Smooth muscle cell (in vitro differentiated cells): ENCODE measurements around the gene C9orf72. TPM values are rescaled to one million over a fixed set of nuclear protein-coding genes. Genes with fewer than 3 reads are reported as not detected.
"Not testable (repeated sequence)": the region's sequence is repeated elsewhere in the genome, so short reads cannot be mapped to it uniquely, and the experiment has no call there.

Source experiments
- DNase-seq: peaks from one replicate; lab custom pipeline; 2025; ENCODE audit not compliant: unreplicated experiment; lab: John Stamatoyannopoulos, UW
- H2AFZ ChIP-seq: fragments of 200-600 bp; sonication (generic); 2 replicates; pipeline ENCODE4 v1.6.0; 2016; ENCODE audit warnings: antibody characterized with exemption, low read depth, mild to moderate bottlenecking
- H3F3A ChIP-seq: fragments of 200-600 bp; sonication (generic); 2 replicates; pipeline ENCODE4 v1.6.0; 2017; ENCODE audit warnings: antibody characterized with exemption, low read depth
- H3K27ac ChIP-seq: fragments of 200-600 bp; sonication (generic); 2 replicates; pipeline ENCODE4 v1.5.1; 2016; ENCODE audit warnings: low read depth, mild to moderate bottlenecking
- H3K27me3 ChIP-seq: fragments of 200-600 bp; sonication (generic); 2 replicates; pipeline ENCODE4 v1.6.1; 2016; ENCODE audit warnings: low read depth, mild to moderate bottlenecking
- H3K36me3 ChIP-seq: fragments of 200-600 bp; sonication (generic); 2 replicates; pipeline ENCODE4 v1.5.1; 2016; ENCODE audit warnings: low read depth
- H3K4me1 ChIP-seq: fragments of 200-600 bp; sonication (generic); 2 replicates; pipeline ENCODE4 v1.5.1; 2016; ENCODE audit warnings: low read depth
- H3K4me2 ChIP-seq: fragments of 200-600 bp; sonication (generic); 2 replicates; pipeline ENCODE4 v1.6.0; 2016; ENCODE audit warnings: mild to moderate bottlenecking
- H3K4me3 ChIP-seq: fragments of 200-600 bp; sonication (generic); 2 replicates; pipeline ENCODE4 v1.5.1; 2016; ENCODE audit warnings: mild to moderate bottlenecking
- H3K79me2 ChIP-seq: fragments of 200-600 bp; sonication (generic); 2 replicates; pipeline ENCODE4 v1.6.0; 2016; ENCODE audit warnings: low read depth, mild to moderate bottlenecking
- H3K9ac ChIP-seq: fragments of 200-600 bp; sonication (generic); 2 replicates; pipeline ENCODE4 v1.6.0; 2016; ENCODE audit warnings: low read depth
- H3K9me3 ChIP-seq: fragments of 200-600 bp; sonication (generic); replicated peaks from 2 replicates; pipeline ENCODE4 v1.5.1; 2016; ENCODE audit warnings: low read depth
- H4K20me1 ChIP-seq: fragments of 200-600 bp; sonication (generic); 2 replicates; pipeline ENCODE4 v1.6.0; 2016; ENCODE audit warnings: low read depth
- WGBS: methylation state at CpG from one replicate; pipeline ENCODE4 v1.1.7; 2016; ENCODE audit warnings: low lambda C conversion rate; 5-methylcytosine and 5-hydroxymethylcytosine counted together
- polyA plus RNA-seq: library from polyadenylated mRNA; unstranded; fragments of >200 nt; fragmentation: Nextera tagmentation; extraction: Ambion mirVana; gene quantifications from 2 replicates; pipeline ENCODE4 v1.2.1, GENCODE V29; 2016
- total RNA-seq: library from RNA; depleted of rRNA; stranded (reverse); fragments of >200 nt; gene quantifications from 2 replicates; pipeline ENCODE4 v1.2.3, GENCODE V29; 2014
- TF ChIP-seq, protein P1 (sequence below): fragments of 200-600 bp; sonication (generic); IDR thresholded peaks from 2 replicates; pipeline ENCODE4 v1.5.1; 2017; ENCODE audit warnings: borderline replicate concordance, mild to moderate bottlenecking, antibody characterized with exemption; ENCODE audit not compliant: insufficient read depth, poor library complexity, severe bottlenecking

Gene C9orf72
- total and polyA plus RNA-seq, 2 experiments from 2014 or later: 8.2 to 12.5 TPM

DNA sequence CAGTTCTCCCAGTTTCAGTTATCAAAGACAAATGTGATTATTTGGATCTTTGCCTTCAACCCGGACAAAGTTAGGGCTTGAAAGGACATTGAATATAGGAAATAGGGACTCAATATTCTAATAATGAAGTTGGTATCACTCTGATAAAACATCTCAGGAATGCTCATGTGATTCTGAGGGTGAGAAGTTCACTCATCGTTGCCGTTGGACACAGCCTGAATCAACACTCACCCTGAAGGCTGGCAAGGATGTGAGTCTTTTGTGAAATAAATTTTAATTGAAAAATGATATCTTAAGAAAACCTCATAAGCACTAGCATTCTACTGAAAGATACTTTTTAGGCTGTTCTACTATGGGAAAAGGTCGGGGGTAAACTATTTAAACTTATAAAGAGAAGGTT, 44.8 kb upstream of the C9orf72 start:
- Histone ChIP-seq H3K4me1 (no peaks in the 10 kb centered on the region), H3K9ac (no peak overlapping the region), H3K4me2 (no peak overlapping the region), H3F3A (no peaks in the 10 kb centered on the region), H3K27ac (no peak overlapping the region), H3K4me3 (no peak overlapping the region), H4K20me1 (no peaks in the 10 kb centered on the region), H3K36me3 (no peaks in the 10 kb centered on the region), H3K9me3 (no peaks in the 10 kb centered on the region), H2AFZ (no peak overlapping the region), H3K27me3 (no peaks in the 10 kb centered on the region), H3K79me2 (no peaks in the 10 kb centered on the region)
- TF ChIP-seq, protein P1, sequence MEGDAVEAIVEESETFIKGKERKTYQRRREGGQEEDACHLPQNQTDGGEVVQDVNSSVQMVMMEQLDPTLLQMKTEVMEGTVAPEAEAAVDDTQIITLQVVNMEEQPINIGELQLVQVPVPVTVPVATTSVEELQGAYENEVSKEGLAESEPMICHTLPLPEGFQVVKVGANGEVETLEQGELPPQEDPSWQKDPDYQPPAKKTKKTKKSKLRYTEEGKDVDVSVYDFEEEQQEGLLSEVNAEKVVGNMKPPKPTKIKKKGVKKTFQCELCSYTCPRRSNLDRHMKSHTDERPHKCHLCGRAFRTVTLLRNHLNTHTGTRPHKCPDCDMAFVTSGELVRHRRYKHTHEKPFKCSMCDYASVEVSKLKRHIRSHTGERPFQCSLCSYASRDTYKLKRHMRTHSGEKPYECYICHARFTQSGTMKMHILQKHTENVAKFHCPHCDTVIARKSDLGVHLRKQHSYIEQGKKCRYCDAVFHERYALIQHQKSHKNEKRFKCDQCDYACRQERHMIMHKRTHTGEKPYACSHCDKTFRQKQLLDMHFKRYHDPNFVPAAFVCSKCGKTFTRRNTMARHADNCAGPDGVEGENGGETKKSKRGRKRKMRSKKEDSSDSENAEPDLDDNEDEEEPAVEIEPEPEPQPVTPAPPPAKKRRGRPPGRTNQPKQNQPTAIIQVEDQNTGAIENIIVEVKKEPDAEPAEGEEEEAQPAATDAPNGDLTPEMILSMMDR: no peak
- no peak for DNase-seq
- WGBS: 89% methylated on average over 4 of the region's 4 CpGs

- no peak for DNase-seq
- H3K9me3 ChIP-seq: no peaks in the 10 kb centered on the region
- H3K36me3 ChIP-seq: no peaks in the 10 kb centered on the region
- H2AFZ ChIP-seq: no peak overlapping the region
- H3F3A ChIP-seq: no peaks in the 10 kb centered on the region
- H3K27ac ChIP-seq: no peak overlapping the region
- no peaks in the 10 kb centered on the region for H3K27me3 ChIP-seq
- no peak overlapping the region for H3K4me3 ChIP-seq
- no peaks in the 10 kb centered on the region for H4K20me1 ChIP-seq
- H3K9ac ChIP-seq: no peak overlapping the region
- no peaks in the 10 kb centered on the region for H3K4me1 ChIP-seq
- H3K79me2 ChIP-seq: no peaks in the 10 kb centered on the region
- no peak overlapping the region for H3K4me2 ChIP-seq
- TF ChIP-seq, protein P1: no peak
- WGBS: 92% methylated on average over 11 of the region's 11 CpGs
These were observed 41.3 kb upstream of the C9orf72 start for GRCh38 chr9:27614551-27614950.

GRCh38 chr9:27612036-27612435, 38.8 kb upstream of the C9orf72 start:
- not testable (repeated sequence) for H3K4me3 ChIP-seq, H3K36me3 ChIP-seq, H3K9me3 ChIP-seq, DNase-seq, H2AFZ ChIP-seq, H4K20me1 ChIP-seq, H3K27ac ChIP-seq, H3K27me3 ChIP-seq, H3K4me2 ChIP-seq, H3K9ac ChIP-seq, H3F3A ChIP-seq, H3K4me1 ChIP-seq, H3K79me2 ChIP-seq
- 86% methylated on average over 4 of the region's 4 CpGs for WGBS

DNA sequence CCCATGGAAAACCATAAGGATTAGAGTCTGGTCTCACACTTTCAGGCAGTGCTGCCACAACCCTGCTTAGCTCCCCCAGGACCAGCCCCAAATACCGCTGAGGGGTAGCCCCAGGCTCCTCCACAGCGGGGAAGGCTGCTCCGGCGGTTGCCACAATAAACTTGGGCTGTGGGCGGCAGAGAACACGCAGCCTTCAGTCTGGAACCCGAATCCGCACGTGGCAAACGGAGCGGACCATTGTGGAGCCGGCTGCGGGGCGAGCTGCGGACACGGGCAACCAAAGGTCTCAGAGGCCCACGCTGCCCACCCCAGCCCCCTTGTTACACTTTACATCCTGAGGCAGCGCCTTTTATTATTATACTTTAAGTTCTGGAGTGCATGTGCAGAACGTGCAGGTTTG, 37.3 kb upstream of the C9orf72 start:
- Histone ChIP-seq H3K36me3 (no peaks in the 10 kb centered on the region), H3F3A (no peaks in the 10 kb centered on the region), H4K20me1 (no peaks in the 10 kb centered on the region), H3K4me1 (no peaks in the 10 kb centered on the region), H2AFZ (no peak overlapping the region), H3K9me3 (no peaks in the 10 kb centered on the region), H3K9ac (no peak overlapping the region), H3K27ac (no peak overlapping the region), H3K27me3 (no peaks in the 10 kb centered on the region), H3K4me3 (no peak overlapping the region), H3K79me2 (no peaks in the 10 kb centered on the region), H3K4me2 (no peak overlapping the region)
- 92% methylated on average over 19 of the region's 19 CpGs for WGBS
- no peak for DNase-seq
- TF ChIP-seq, protein P1: no peak
